Natural killer cell (primary cell): ENCODE results near the gene ADAP1. TPM values are rescaled to one million over a fixed set of nuclear protein-coding genes. Genes with fewer than 3 reads are reported as not detected.
"Not testable (repeated sequence)": the region's sequence is repeated elsewhere in the genome, so short reads cannot be mapped to it uniquely, and the experiment has no call there.

Source experiments
- ATAC-seq, 3 donors: fragments of 150-1000 bp in 2 of 3; fragments of 200-7000 bp in 1 of 3; cut with Tn5 transposase; 1 replicate in 1 of 3; 2 replicates in 2 of 3; pipeline ENCODE4 v1.10.0; 2021; ENCODE audit warnings: mild to moderate bottlenecking in 2 of 3, moderate library complexity in 2 of 3
- DNase-seq, 2 donors: peaks; one replicate each; pipeline versions ENCODE4 v3.0.0 to v3.0.0-alpha.2; 2013 to 2021; ENCODE audit warnings: mixed read lengths in 1 of 2
- H3K27ac ChIP-seq: one replicate; pipeline ENCODE4 v1.5.1; 2013; ENCODE audit warnings: mild to moderate bottlenecking, low read length
- H3K27me3 ChIP-seq: one replicate; pipeline ENCODE4 v1.6.1; 2013; ENCODE audit warnings: low read length; ENCODE audit not compliant: control insufficient read depth, insufficient read depth
- H3K36me3 ChIP-seq: one replicate; pipeline ENCODE4 v1.6.1; 2013; ENCODE audit warnings: low read length; ENCODE audit not compliant: control insufficient read depth, insufficient read depth
- H3K4me1 ChIP-seq: one replicate; pipeline ENCODE4 v1.6.1; 2013; ENCODE audit warnings: low read length; ENCODE audit not compliant: control insufficient read depth, insufficient read depth
- H3K4me3 ChIP-seq: one replicate; pipeline ENCODE4 v1.5.1; 2013; ENCODE audit warnings: low read length
- H3K9me3 ChIP-seq: one replicate; pipeline ENCODE4 v1.6.1; 2013; ENCODE audit warnings: low read length; ENCODE audit not compliant: control insufficient read depth, insufficient read depth
- H3K27ac Mint-ChIP-seq, 2 donors: one replicate each; pipeline ENCODE4 v1.8.0; 2022; ENCODE audit warnings: mild to moderate bottlenecking in 2 of 2, mixed read lengths in 2 of 2, moderate library complexity in 1 of 2
- H3K27me3 Mint-ChIP-seq, 2 donors: one replicate each; pipeline ENCODE4 v1.8.0; 2022; ENCODE audit warnings: low read depth in 2 of 2, mixed read lengths in 2 of 2
- H3K36me3 Mint-ChIP-seq: one replicate; pipeline ENCODE4 v1.8.0; 2022; ENCODE audit warnings: mixed read lengths
- H3K4me1 Mint-ChIP-seq, 2 donors: one replicate each; pipeline ENCODE4 v1.8.0; 2022; ENCODE audit warnings: mixed read lengths in 2 of 2
- H3K4me3 Mint-ChIP-seq: one replicate; pipeline ENCODE4 v1.8.0; 2022; ENCODE audit warnings: mild to moderate bottlenecking, moderate library complexity, mixed read lengths
- H3K9me3 Mint-ChIP-seq, 2 donors: one replicate each; pipeline ENCODE4 v1.8.0; 2022; ENCODE audit warnings: mixed read lengths in 2 of 2
- WGBS: methylation state at CpG from one replicate; pipeline ENCODE4 v1.1.7; 2013; ENCODE audit warnings: missing lambda C conversion rate; ENCODE audit not compliant: insufficient coverage; 5-methylcytosine and 5-hydroxymethylcytosine counted together
- intact Hi-C: fragments of 100-400 bp; cut with micrococcal nuclease; formaldehyde crosslinking; loops from one replicate; pipeline ENCODE4 v1.14.2; 2022
- total RNA-seq, 4 donors: library from RNA; stranded (reverse); fragments of 120-200 nt in 1 of 4; gene quantifications; one replicate each; pipeline versions ENCODE4 v1.2.3 to v1.2.4, GENCODE V29; 2013 to 2022
- TF ChIP-seq, protein P1 (sequence below): fragments of 200-600 bp; IDR thresholded peaks from one replicate; pipeline ENCODE4 v1.8.0; 2022; ENCODE audit warnings: antibody characterized with exemption

ADAP1 gene
- total RNA-seq, 3 donors from 2014 or later (not counting 1 experiment from before 2014, with no cell fraction given): 87.2 to 117 (median 89.2) TPM

DNA sequence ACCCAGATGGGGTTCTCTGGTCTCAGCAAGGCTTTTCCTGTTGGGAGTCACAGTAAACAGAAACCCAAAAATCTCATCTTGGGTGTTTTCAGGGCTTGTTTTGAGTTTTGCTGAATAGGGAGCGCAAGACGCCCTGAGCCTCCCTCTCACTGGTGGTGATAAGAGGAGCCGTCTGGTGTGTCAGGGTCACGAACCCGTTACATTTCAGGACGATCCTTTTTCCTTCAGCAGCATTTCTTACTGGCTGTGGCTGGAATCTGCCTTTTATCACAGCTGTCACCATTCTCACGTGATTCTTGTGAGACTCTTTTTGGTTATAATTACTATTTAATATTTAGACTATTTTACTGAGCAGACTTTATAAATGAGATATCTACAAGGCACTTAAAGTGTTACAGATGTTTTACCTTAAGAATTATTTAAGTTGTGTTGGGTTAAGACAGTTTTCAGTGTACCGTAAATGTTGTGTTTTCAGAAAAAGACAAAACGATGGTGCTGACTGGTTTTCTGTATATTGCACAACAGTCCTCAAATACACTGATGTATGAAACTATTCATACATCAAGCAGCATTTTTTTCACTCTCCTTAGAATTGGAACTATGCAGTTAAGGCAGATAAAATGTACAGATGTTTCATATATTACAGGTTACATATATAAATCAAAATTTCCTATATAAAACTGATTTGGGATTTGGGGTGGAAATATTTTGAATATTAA, 80.3 kb downstream of the ADAP1 start:
- Histone ChIP-seq H3K9me3 (no peaks in the 10 kb centered on the region), H3K4me3 (no peak overlapping the region), H3K27ac (no peak overlapping the region), H3K27me3 (no peaks in the 10 kb centered on the region), H3K36me3 (peaks cover 8% of the 10 kb centered on the region), H3K4me1 (peaks cover 31% of the 10 kb centered on the region)
- Mint-ChIP-seq H3K9me3 (no peaks in the 10 kb centered on the region), H3K36me3 (no peaks in the 10 kb centered on the region), H3K27me3 (no peaks in the 10 kb centered on the region), H3K4me1 (peaks cover 19 to 23% of the 10 kb centered on the region in 2 donors), H3K27ac (no peak overlapping the region), H3K4me3 (no peak overlapping the region)
- ATAC-seq (no peak), DNase-seq (no peak)
- 90% methylated on average over 7 of the region's 9 CpGs for WGBS
- intact Hi-C loops: no loop called here
- TF ChIP-seq, protein P1, sequence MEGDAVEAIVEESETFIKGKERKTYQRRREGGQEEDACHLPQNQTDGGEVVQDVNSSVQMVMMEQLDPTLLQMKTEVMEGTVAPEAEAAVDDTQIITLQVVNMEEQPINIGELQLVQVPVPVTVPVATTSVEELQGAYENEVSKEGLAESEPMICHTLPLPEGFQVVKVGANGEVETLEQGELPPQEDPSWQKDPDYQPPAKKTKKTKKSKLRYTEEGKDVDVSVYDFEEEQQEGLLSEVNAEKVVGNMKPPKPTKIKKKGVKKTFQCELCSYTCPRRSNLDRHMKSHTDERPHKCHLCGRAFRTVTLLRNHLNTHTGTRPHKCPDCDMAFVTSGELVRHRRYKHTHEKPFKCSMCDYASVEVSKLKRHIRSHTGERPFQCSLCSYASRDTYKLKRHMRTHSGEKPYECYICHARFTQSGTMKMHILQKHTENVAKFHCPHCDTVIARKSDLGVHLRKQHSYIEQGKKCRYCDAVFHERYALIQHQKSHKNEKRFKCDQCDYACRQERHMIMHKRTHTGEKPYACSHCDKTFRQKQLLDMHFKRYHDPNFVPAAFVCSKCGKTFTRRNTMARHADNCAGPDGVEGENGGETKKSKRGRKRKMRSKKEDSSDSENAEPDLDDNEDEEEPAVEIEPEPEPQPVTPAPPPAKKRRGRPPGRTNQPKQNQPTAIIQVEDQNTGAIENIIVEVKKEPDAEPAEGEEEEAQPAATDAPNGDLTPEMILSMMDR: no peak

DNA sequence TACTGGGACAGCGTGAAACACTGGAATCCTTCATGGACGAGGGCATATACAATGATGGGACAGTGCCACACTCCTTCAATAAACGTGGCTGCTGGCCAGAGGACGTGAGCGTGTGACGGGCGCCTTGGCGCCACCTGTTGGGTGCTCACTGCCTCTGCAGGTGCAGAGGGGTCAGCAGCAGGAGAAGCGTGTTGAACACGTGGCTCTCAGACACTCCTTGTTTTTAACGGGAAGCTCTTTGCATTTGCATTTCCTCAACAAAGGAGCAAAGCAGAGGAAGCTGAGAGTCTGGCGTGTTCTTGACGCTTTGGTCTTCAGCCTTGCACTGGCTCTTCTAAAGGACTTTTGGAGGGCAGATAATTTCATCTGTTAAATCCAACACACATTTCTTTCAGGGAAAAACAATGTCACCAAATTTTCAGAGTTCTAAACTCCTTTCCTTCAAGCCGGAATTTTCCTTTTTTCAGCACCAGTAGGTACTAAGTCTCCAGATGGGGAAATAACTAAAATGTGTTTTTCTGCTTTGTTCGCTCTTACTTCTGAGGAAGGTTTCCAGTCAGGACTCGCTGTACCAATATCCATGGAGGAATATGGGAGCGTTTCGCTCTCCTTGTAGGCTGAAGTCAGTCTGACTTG, 81.0 kb downstream of the ADAP1 start:
- H3K9me3 ChIP-seq: no peaks in the 10 kb centered on the region
- H3K27ac ChIP-seq: no peak overlapping the region
- H3K27me3 ChIP-seq: no peaks in the 10 kb centered on the region
- no peak overlapping the region for H3K4me3 ChIP-seq
- peaks cover 24% of the 10 kb centered on the region for H3K4me1 ChIP-seq
- Mint-ChIP-seq H3K4me3 (no peak overlapping the region), H3K27me3 (no peaks in the 10 kb centered on the region), H3K4me1 (peaks cover 19 to 23% of the 10 kb centered on the region in 2 donors), H3K9me3 (no peaks in the 10 kb centered on the region), H3K36me3 (no peaks in the 10 kb centered on the region), H3K27ac (no peak overlapping the region)
- ATAC-seq: peak; percentile 31 to 48 (median 37)
- 32% methylated on average over 18 of the region's 18 CpGs for WGBS
- peak; percentile 56 to 85 for DNase-seq
- peaks cover 8% of the 10 kb centered on the region for H3K36me3 ChIP-seq
- TF ChIP-seq, protein P1: peak; percentile 89
- intact Hi-C loops: loop anchor here (1.0 kb wide), 2 partner anchors 87 to 551 kb away; no protein-coding TSS in a partner anchor

DNA sequence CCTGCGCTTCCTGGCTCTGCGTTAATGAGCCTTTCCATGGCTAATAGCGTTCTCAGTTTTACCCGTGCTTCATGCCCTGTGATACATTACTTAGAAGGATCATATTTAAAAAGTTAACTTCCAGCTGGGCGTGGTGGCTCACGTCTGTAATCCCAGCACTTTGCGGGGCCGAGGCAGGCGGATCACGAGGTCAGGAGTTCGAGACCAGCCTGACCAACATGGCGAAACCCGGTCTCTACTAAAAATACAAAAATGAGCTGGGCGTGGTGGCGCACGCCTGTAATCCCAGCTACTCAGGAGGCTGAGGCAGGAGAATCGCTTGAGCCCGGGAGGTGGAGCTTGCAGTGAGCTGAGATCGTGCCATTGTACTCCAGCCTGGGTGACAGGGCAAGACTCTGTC, 81.8 kb downstream of the ADAP1 start:
- peaks cover 11% of the 10 kb centered on the region for H3K36me3 ChIP-seq
- not testable (repeated sequence) for H3K27ac Mint-ChIP-seq, H3K9me3 Mint-ChIP-seq, H3K36me3 Mint-ChIP-seq, H3K27me3 ChIP-seq, ATAC-seq, H3K27me3 Mint-ChIP-seq, DNase-seq, H3K27ac ChIP-seq, H3K4me3 Mint-ChIP-seq, H3K4me3 ChIP-seq, H3K9me3 ChIP-seq
- peaks cover 16% of the 10 kb centered on the region for H3K4me1 ChIP-seq
- peaks cover 14 to 17% of the 10 kb centered on the region in 2 donors for H3K4me1 Mint-ChIP-seq
- WGBS: 96% methylated on average over 19 of the region's 19 CpGs
- intact Hi-C loops: loop anchor here (1.0 kb wide), 2 partner anchors 86 to 550 kb away; no protein-coding TSS in a partner anchor

DNA sequence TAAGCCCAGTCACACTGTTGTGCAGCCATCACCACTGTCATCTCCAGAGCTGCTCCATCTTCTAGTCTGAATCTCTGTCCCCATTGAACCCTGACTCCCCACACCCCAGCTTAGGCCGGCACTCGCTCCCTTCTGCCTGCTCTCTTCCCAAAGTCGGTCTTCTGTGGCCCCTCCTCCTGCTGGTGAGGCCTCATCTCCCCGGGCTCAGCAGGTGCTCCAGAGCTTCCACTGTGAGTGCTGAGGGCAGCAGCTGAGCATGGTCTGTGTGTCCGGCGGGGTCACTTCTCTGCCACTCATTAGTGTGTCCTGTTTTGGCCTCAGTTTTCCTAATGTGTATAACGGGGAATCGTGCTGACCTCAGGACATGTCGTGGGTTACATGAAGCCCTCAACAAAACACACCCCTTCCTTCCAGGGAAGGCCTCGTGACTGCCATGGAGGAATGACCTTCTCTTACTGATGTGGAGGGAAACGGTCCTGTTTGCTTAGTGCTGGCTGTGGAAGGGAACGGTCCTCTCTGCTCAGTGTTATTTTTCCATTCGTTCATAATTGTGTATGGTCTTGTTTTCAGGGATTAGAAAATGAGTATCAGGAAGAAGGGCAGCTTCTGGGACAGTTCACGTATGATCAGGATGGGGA, 82.5 kb downstream of the ADAP1 start:
- H3K27me3 ChIP-seq: no peaks in the 10 kb centered on the region
- no peaks in the 10 kb centered on the region for H3K27me3 Mint-ChIP-seq
- DNase-seq: no peak
- peaks cover 16% of the 10 kb centered on the region for H3K36me3 ChIP-seq
- H3K4me3 Mint-ChIP-seq: no peak overlapping the region
- H3K9me3 ChIP-seq: no peaks in the 10 kb centered on the region
- no peak for ATAC-seq
- WGBS: 94% methylated on average over 13 of the region's 14 CpGs
- no peak overlapping the region for H3K27ac ChIP-seq
- H3K36me3 Mint-ChIP-seq: no peaks in the 10 kb centered on the region
- H3K4me3 ChIP-seq: no peak overlapping the region
- peaks cover 11% of the 10 kb centered on the region in 2 donors for H3K4me1 Mint-ChIP-seq
- intact Hi-C loops: no loop called here
- TF ChIP-seq, protein P1: no peak
- peaks cover 11% of the 10 kb centered on the region for H3K4me1 ChIP-seq
- no peaks in the 10 kb centered on the region for H3K9me3 Mint-ChIP-seq
- H3K27ac Mint-ChIP-seq: no peak overlapping the region
